Measurements from ENCODE around the gene NAT8L. TPM values are rescaled to one million over a fixed set of nuclear protein-coding genes. Genes with fewer than 3 reads are reported as not detected.

The NAT8L gene
- total and polyA plus RNA-seq, 8 donors, result 0.31 to 0.73 (median 0.50) TPM; not detected in 4

DNA sequence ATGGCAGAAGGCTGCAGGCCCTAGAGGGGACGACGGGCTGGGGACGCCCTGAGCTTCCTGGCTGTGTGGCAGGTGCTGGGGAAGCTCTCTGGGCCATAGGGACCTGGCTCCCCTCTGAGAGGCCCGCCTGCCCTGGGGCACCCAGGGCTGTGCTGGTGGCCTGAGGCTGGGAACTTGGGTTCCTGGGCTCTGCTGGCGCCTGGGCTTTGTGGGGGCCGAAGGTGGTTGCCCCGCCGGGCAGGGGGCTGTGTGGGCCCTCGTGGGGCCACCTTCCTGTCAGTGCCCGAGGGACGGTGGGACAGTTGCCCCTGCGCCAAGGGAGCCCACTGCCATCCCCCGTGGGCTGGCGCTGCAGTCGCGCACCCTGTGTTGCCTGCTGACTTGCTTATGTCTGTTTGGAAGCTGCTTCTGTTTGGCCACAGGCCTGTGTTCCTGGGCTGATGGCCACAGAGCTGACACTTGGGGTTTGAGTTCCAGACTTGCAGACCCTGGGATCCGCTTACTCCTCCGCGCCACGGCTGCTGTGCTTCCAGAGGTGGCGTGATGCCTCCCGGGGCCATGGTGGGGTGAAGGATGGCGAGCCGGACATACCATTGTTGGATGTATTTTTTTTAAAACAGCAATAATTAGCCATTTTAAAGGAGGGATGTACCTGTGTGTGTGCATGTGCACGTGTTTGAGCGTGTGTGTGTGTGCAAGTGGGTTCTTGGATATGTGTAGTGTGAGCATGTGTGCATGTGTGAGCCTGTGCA, 8.5 kb downstream of the NAT8L start:
- Histone ChIP-seq H3K4me1 (peaks cover 0 to 10% (median 9%) of the 10 kb centered on the region in 4 donors), H3K4me3 (no peak overlapping the region), H3K9me3 (no peaks in the 10 kb centered on the region), H3K36me3 (no peaks in the 10 kb centered on the region), H3K27me3 (peaks cover 0 to 63% (median under 1%) of the 10 kb centered on the region in 3 donors), H3K27ac (no peak overlapping the region)
- 85 to 91% (median 87%) methylated on average over 14 to 26 of the region's 26 CpGs for WGBS, 5 donors
- TF ChIP-seq, protein P1, sequence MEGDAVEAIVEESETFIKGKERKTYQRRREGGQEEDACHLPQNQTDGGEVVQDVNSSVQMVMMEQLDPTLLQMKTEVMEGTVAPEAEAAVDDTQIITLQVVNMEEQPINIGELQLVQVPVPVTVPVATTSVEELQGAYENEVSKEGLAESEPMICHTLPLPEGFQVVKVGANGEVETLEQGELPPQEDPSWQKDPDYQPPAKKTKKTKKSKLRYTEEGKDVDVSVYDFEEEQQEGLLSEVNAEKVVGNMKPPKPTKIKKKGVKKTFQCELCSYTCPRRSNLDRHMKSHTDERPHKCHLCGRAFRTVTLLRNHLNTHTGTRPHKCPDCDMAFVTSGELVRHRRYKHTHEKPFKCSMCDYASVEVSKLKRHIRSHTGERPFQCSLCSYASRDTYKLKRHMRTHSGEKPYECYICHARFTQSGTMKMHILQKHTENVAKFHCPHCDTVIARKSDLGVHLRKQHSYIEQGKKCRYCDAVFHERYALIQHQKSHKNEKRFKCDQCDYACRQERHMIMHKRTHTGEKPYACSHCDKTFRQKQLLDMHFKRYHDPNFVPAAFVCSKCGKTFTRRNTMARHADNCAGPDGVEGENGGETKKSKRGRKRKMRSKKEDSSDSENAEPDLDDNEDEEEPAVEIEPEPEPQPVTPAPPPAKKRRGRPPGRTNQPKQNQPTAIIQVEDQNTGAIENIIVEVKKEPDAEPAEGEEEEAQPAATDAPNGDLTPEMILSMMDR (IDR thresholded peaks at IDR 0.05), result no peak
- no peak for TF ChIP-seq POLR2A (IDR thresholded peaks at IDR 0.05)
- no peak for TF ChIP-seq POLR2AphosphoS5 (IDR thresholded peaks at IDR 0.05)
- no peak for TF ChIP-seq EP300 (IDR thresholded peaks at IDR 0.05)
- intact Hi-C loops (cut with DNase I; ENCODE audit: low total_unique reads), result no loop called here
- DNase-seq, result no peak

DNA sequence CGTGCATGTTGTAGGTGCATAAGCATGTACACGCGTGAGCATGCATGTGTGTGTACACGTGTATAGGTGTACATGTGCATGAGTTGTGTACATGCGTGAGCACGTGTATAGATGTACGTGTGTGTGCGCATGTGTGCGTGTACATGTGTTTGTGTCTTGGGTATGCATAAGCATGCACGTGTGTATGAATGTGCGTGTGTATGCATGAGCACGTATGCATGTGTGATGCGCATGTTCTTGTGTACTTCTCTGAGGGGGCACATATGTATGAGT, 9.0 kb downstream of the NAT8L start:
- TF ChIP-seq EP300 (IDR thresholded peaks at IDR 0.05) (no peak), POLR2A (IDR thresholded peaks at IDR 0.05) (no peak), POLR2AphosphoS5 (IDR thresholded peaks at IDR 0.05) (no peak)
- TF ChIP-seq, protein P1 (IDR thresholded peaks at IDR 0.05), result no peak
- intact Hi-C loops (cut with DNase I; ENCODE audit: low total_unique reads), result no loop called here
- no peak overlapping the region for H3K4me3 ChIP-seq
- no peak for DNase-seq
- peaks cover 0 to 10% (median 9%) of the 10 kb centered on the region in 4 donors for H3K4me1 ChIP-seq
- no peak overlapping the region for H3K27ac ChIP-seq
- peaks cover 0 to 58% (median 0%) of the 10 kb centered on the region in 3 donors for H3K27me3 ChIP-seq
- H3K36me3 ChIP-seq, result no peaks in the 10 kb centered on the region
- 95 to 97% (median 96%) methylated on average over 13 of the region's 13 CpGs for WGBS, 5 donors
- no peaks in the 10 kb centered on the region for H3K9me3 ChIP-seq

DNA sequence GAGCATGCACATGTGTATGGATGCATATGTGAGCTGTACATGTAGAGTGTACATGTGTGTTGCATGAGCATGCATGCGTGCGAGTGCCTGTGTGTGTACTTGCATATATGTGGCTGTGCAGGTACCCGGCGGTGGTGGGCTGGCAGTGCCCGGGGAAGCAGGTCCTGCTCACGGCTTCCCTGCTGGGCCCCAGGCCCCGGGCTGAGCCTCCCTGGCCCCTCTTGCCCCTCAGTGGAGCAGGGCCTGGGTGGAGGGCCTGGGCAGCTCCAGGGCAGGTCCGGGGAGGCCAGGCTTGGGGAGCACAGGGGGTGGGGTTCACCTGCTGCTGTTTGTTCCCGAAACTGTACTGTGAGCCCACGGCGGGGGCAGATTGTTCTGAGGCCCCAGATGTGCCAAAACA, 9.4 kb downstream of the NAT8L start:
- Histone ChIP-seq H3K27ac (no peak overlapping the region), H3K4me1 (peaks cover 0 to 10% (median 9%) of the 10 kb centered on the region in 4 donors), H3K4me3 (no peak overlapping the region), H3K27me3 (peaks cover 0 to 57% (median 0%) of the 10 kb centered on the region in 3 donors), H3K36me3 (no peaks in the 10 kb centered on the region), H3K9me3 (no peaks in the 10 kb centered on the region)
- no peak for DNase-seq
- WGBS, 5 donors, result 74 to 90% (median 84%) methylated on average over 7 to 11 of the region's 11 CpGs
- TF ChIP-seq POLR2A (IDR thresholded peaks at IDR 0.05) (no peak), EP300 (IDR thresholded peaks at IDR 0.05) (no peak), POLR2AphosphoS5 (IDR thresholded peaks at IDR 0.05) (no peak)
- TF ChIP-seq, protein P1 (IDR thresholded peaks at IDR 0.05), result no peak
- intact Hi-C loops (cut with DNase I; ENCODE audit: low total_unique reads), result no loop called here

DNA sequence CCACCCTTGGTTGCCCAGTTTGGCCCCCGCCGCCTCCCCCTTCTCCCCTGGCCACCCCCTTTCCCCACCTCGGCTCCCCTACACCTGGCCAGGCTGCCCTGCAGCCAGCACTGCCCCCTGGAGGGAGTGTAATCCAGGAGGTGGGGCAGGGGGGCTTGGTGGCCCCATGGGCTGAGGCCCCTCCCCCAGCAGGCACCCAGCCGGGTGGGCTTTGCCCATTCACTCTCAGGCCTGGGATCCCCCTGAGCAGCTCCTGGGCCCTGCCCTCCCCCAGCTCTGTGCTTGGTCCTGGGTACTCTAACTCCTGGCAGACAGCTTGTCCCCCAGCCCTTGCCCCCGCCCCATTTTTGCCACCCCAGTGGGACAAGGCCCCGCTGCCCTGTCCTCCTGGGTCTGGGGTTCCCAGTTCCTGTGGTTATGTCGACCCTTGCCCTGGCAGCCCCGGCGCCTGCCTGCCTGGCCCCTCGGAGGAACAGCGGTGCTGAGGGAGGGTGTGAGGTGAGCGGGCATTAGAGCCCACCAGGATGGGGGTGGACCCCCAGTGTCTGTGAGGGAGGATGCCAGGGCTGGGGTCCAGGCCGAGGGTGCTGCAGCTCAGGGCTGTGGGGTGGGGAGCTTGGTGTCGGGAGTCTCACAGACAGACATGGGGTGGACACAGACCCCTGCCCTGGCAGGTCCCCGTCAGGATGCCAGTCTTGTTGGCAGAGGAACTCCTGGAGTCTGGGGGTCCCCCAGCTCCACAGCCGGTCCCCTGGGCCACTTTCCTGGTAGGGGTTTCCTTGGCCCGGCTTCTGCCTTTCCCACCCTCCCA, 10.2 kb downstream of the NAT8L start:
- intact Hi-C loops (cut with DNase I; ENCODE audit: low total_unique reads), result no loop called here
- H3K27me3 ChIP-seq, result peaks cover 0 to 54% (median 0%) of the 10 kb centered on the region in 3 donors
- H3K27ac ChIP-seq, result no peak overlapping the region
- no peaks in the 10 kb centered on the region for H3K36me3 ChIP-seq
- H3K4me3 ChIP-seq, result no peak overlapping the region
- no peak for DNase-seq
- H3K4me1 ChIP-seq, result peaks cover 0 to 7% (median 7%) of the 10 kb centered on the region in 4 donors
- WGBS, 5 donors, result 71 to 85% (median 80%) methylated on average over 11 to 17 of the region's 17 CpGs
- TF ChIP-seq, protein P1 (IDR thresholded peaks at IDR 0.05), result no peak
- TF ChIP-seq POLR2A (IDR thresholded peaks at IDR 0.05), result no peak
- TF ChIP-seq EP300 (IDR thresholded peaks at IDR 0.05), result no peak
- no peak for TF ChIP-seq POLR2AphosphoS5 (IDR thresholded peaks at IDR 0.05)
- no peaks in the 10 kb centered on the region for H3K9me3 ChIP-seq
